ENCODE measurements around the gene ZNF236.

DNA sequence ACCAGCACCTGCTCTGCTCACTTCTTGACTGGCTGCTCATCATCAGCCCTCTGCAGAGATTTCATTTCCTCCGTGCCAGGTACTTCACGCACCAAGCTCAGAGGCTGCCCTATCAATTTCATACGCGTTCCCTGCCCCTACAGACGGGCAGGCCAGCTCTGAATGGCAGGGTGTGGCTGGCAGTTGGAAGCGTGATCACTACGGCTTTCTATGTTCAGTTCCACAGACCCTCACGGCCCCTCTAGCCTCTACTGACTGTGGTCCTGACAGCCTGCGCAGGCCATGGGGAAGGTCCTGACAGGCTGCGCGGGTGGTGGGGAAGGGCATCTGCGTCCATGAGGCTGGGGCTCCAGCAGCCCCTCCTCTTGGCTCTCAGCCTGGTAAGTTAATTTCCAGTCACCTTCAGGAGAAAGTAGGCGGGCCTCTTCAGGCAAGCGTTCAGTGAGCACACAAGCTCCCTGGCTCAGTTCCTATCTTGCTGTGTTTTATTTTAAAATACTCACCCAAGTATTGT, 154.8 kb downstream of the ZNF236 start:
- TF ChIP-seq CTCF (IDR thresholded peaks at IDR 0.05; ENCODE audit: insufficient read depth, low read depth, low read length) (no peak), EZH2 (IDR thresholded peaks at IDR 0.05; ENCODE audit: insufficient read depth, low read length) (no peak)
